GM18861 (cell line): ENCODE measurements around the gene DCBLD1.
"Not testable (repeated sequence)": the region's sequence is repeated elsewhere in the genome, so short reads cannot be mapped to it uniquely, and the experiment has no call there.

Experiments used
- ATAC-seq: cut with Tn5 transposase; IDR thresholded peaks from one replicate; pipeline ENCODE4 v1.9.1; 2021; ENCODE audit not compliant: unreplicated experiment

Gene DCBLD1

DNA sequence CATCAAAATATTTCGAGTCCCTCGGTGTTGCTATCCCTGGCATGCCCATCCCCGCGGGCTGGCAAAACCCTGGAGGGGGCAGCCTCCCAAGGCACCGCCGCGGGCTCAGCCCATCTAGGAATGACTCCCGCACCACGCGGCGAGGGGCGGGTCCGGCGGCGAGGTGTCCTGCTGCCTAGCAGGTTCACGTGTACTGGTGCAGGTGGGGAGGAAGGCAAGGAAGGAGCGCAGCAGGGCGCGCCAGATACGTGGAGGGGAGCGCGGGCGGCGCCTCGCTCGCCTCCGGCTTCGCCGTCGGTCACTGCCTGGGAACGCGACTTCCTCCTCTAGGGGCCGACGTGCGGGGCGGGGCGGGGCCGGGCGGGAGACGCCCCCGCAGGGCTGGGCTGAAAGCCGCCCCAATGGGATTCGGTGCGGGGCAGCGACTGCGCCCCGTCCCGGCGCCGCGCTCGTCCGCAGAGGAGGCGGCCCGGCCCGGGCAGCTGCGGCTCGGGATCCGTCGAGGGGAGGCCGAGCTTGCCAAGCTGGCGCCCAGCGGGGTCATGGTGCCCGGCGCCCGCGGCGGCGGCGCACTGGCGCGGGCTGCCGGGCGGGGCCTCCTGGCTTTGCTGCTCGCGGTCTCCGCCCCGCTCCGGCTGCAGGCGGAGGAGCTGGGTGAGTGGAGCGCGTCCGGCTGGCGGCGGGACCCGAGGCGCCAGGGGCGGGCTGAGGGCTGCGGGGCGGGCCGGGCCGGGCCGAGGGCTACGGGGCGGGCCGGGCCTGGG, at the start of gene DCBLD1:
TSS of gene DCBLD1 (plus strand) at position 435 of the 764 bp plus-strand sequence. CDS start at position 543, 108 bp downstream.
- peak; percentile 70 for ATAC-seq

DNA sequence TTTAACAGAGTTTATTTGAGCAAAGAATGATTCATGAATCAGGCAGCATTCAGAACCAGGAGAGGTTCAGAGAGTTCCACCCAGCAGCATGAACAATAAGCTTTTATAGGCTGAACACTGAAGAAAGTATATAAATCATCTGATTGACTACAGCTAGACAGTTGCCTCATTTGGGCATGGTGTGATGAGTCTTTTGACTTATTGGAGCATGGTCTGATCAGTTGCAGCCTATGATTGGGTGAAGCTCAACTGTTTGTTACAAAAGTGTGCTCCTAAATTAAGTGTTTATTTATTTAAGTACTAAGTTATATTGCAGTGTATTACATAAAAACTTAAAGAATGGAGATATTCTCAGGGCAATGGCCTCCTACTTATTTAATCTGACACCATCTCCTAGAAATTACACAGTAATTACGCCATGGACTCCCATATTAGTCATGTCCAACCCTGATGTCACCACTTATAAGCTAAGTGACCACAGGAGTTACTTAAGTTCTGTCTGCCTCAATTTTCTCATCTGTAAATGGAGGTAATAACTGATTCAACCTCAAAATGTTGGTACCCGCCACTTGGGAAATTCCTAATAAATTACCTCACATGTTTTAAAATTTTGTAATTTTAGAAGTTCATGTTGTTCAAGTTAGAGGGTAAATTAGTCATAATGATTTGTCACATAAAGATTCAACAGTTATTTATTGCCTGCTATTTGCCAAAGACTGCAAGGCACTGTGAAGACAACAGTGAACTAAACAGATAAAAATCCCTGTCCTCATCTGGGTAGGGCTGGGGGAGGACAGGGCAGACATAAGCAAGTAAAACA, 41.6 kb upstream of the DCBLD1 start:
- ATAC-seq, result no peak

DNA sequence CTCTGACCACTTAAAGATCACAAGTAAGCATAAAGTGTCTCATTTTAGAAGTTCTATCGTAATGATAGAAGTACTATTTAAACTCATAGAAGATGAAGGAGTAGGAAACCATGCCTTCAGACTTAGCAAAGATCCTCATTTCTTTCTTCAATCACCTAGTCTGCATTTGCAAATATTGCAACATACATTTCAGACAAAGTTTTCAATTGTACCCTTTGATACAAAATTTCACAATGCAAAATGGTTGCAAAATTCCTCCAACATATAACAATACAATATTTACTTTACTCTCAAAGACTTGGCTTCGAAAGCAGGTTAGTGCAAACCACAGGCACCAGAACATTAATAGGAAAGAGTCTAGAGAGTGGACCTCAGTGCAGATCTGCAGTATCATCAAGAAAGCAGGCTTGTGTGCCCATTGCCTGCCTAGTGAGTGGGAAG, 40.6 kb upstream of the DCBLD1 start:
- ATAC-seq, result no peak

DNA sequence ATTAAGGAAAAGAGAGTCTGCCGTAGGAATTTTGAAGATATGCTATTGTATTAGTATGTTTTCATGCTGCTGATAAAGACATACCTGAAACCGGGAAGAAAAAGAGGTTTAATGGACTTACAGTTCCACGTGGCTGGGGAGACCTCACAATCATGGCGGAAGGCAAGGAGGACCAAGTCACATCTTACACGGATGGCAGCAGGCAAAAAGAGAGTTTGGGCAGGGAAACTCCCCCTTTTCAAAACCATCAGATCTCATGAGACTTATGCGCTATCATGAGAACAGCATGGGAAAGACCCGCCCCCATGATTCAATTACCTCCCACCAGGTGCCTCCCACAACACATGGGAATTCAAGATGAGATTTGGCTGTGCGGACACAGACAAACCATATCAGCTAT, 40.2 kb upstream of the DCBLD1 start:
- not testable (repeated sequence) for ATAC-seq

DNA sequence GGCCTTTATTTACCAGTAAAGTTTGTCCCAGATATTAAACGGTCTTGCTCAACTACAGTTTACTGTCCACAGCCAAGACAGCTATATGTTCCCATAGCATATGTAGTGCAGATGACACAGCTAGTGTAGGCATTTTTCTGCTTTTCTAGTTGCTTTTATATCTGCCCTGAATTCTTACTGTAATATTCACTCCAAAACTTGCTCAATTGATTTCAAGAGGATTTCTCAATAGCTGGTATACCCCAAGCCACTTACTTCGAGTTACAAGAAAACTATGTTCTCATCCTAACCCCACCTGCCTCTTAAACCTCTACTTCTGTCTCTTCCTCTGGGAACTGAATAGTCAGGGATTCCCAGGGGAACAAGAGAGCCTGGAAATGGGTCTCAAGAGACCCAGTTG, 37.9 kb upstream of the DCBLD1 start:
- ATAC-seq, result no peak

DNA sequence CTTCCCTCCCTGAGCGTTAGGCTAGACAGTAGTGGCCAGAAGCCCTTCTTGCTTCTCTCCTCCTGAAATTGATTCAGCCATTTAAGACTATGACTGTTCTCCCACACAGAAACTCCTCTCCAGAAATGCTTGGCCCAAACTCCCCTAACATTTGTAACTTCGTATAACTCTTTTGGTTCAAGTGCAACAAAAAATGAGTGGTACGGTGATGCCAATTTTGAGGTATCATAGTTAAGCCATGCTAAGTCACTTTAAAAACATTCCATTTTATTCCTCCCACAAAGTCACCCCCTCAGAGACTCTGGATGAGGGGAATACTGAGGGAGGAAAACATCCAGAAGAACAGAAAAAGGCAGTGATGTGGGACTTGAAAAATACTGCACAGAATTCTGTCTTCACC, 35.6 kb upstream of the DCBLD1 start:
- no peak for ATAC-seq

DNA sequence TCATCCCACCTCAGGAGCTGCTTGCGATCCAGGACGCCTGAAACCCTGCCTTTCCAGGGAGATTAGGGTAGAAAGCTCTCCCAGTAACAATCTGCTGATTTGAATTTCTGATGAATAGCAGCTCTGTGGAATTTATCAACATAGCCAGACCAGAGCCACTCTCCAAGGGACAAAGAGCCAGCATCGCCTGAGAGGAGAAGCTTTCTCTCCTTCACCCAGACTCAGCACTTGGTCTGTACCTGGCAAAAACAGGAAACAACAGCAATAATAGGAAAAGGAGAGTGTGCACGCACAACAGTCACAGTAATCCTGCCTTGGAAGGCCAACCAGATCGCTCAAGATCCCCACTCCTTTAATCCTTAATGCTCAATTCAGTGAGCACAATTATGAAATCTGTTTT, 34.5 kb upstream of the DCBLD1 start:
- ATAC-seq, result no peak

DNA sequence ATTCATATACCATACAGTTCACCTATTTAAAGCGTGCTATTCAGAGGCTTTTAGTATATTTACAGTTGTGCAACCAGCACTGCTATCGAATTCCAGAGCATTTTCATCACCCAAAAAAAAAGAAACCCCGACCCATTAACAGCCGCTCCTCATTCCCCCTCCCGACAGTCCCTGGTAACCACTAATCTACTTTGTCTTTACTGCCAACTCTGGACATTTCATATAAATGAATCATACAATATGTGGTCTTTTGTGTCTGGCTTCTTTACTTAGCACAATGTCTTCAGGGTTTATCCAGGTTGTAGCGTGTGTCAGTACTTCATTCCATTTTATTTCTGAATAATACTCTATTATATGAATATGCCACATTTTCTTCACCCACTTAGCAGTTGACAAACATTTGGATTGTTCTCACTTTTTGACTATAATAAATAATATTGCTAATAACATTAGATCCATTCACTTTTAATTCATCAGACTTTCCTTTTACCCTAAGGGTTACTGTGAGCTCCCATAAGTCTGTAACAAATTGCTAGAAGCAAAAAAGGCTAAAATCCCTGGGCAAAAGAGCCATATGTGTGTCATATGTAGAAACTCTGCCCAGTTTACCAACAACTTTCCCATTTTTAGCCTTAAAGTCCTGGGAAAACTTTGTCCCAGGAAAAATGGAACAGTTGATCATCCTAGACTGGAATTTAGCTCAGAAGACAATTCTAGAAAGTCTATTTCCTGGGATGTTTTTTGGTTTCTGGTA, 33.6 kb upstream of the DCBLD1 start:
- ATAC-seq, result no peak

DNA sequence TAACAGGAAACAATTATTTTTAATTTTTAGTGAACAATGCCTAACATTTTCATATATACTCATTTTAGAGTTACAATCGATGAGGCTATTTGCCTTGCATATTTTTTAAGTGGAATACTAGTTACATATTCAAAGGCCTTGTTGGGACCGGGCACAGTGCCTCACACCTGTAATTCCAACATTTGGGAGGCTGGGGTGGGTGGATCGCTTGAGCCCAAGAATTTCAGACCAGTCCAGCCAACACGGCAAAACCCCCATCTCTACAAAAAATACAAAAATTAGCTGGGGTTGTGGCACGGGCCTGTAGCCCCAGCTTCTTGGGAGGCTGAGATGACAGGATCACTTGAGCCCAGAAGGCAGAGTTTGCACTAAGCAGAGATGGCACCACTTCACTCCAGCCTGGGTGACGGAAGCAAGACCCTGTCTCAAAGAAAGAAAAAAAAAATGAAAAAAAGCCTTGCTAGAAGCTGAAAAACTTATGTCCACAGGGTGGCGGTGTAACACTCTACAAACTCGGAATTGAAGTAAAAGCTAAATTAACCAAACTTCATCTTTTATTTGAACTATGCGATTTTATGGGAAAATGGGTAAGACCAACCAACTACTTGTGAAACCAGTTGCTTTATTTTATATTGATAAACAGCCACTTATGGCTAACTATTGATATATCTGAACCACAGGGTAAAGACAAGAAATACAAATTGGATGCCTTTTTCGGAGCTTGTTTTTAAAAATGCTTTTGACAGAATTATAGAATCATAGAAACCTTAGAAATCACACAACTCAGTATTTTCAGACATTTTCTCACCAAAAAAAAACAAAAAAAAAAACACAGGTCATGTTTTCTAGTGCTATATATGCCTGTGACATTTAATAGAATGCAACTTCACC, 32.7 kb upstream of the DCBLD1 start:
- ATAC-seq, result peak; percentile 49

DNA sequence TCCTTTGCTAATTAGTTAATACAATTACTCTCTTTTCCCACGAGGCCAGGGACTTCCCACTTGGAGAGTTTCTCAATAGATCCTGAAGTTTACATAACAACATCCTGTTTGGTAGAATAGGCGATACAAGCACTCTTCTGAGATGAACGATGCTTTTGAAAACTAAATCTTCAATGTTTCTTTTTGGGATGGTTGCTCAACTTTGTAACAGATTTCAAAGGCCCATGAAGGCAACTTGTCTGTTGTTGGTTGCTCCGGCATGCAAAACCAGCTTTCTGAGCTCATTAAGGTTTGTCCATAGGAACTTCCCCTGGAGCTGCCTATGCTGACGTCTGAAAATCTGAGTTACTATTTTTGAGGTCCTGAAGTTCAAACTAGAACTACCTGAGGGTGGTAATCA, 30.8 kb upstream of the DCBLD1 start:
- no peak for ATAC-seq

DNA sequence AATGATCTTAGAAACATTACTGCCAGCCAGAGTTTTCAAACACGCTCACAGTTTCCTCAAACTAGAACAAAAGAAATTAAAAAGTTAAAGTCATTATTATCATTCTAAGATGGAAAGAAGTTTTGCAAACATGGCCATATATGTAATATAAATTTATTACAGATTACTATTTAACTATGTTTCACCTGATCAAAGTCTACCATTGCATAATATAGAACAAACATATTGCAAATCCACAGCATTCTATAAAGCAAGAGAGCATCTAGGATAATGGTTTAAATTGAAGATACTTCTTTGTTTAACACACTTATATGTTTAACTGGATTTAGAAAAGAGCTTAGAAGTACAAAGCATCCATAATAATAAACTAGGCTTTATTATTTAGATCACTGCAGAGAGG, 26.2 kb upstream of the DCBLD1 start:
- ATAC-seq, result no peak

DNA sequence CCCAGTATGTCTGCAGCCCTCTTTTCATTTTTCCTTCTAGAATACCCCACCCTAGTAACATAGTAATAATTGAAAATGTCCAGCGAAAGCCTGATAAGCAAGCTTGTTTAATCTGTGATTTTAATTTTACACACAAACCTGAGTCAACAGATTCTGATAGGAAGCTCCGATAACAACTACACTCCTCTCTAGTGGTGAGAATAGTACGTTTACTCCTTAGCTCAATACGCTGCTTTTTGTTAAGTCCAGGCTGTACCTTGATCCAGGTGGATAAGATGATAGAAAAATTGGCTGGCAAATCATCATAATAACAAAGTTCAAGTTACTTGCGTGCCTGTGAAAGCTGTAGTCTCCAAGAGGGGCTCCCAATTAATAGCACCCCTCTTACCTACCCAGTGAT, 25.5 kb upstream of the DCBLD1 start:
- ATAC-seq, result no peak

DNA sequence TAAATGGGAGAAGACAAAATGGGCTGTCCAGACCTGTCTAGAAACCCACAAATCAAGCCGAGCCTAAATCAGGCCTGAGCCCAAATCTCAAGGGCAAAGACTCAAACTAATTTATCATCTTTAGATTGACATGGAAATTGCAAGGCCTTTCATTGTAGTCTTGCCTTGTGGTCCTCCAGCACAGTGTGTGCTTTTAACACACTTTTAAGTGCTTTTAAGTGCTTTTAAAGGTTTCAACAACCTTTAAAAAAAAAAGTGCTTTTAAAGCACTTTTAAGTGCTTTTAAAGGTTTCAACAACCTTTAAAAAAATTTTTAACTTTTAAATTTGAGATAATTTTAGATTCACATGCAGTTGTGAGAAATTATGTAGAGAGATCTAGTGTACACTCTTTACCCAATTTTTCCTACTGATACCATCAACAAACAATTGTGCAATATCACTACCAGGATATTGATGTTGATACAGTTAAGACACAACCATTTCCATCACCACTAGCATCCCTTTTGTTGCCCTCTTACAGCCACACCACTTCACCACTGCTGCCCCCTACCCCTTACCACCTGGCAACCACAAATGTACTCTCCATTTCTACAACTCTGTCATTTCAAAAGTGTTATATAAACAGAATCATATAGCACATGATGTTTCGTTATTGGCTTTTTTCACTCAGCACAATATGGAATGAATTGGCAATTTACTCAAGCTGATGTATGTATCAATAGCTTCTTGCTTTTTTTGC, 23.1 kb upstream of the DCBLD1 start:
- no peak for ATAC-seq

DNA sequence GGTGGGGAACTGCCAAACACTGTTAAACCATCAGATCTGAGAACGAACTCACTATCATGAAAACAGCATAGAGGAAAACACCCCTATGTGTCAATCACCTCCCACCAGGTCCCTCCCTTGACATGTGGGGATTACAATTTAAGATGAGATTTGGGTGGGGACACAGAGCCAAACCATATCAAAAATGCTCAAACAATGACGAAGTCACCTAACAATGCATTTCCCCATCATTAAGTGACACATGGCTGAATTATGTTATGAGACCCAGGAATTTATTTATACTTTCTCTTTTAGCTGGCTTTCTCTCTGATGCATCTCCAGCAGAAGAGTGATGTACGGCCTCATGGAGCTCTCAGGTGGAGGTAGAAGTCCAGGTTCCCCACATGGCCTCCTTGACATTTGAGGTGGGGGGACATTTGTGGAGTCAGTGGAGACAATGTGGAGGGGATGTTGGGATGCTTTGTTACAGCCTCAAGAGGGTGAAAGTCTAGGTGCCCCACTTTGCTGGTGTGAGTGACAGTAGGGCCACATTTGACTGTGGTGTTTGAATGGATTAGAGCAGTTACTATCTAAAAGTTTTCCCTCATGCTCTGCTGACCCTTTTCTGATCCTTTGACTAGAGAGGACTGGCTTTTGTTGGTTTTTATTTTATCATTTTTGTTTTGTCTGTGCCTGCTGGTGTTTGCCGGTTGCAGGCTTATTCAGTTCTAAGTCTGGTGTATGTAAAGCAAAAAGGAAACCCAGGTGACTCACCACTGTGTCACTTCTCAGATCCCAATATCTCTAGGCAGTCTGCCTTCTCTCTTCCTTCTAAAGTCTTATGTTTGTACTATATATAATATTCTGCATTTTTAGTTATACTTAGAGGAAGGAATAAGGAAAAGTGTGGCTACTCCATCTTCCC, 18.5 kb upstream of the DCBLD1 start:
- peak; percentile 77 for ATAC-seq

DNA sequence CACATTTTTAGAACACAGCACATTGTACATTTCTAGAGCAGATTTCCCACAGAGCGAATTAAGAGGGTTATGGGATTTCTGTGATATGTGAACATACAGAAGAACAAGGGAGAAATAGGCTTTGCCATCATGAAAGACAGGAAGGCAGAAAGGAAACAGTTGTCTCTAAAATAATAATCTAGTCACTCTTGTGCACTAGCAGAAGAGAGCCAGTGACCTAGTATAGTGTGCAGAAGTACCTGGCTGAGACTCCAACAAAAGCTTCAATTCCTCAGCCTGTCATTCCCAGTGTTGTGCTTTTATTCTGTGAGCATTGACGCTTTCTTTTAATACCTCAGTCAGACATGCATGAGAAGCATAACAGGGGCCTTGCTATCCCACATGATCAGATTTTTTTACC, 17.8 kb upstream of the DCBLD1 start:
- ATAC-seq, result no peak

DNA sequence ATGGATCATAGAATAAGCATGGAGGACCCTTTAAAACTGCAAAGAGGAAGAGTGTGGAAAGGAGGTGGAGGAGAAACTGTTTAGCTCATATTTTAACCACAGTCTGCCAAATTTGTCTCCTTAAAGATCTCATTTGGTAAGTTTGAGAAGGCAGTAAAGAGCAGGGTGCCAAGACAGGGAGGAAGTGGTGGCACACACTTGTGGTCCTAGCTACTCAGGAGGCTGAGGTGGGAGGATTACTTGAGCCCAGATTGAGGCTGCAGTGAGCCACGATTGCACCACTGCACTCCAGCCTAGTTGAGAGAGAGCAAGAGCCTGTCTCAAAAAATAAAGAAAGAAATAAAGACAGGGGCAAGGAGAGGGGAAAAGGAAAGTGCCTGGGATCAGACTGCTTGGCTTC, 16.8 kb upstream of the DCBLD1 start:
- no peak for ATAC-seq

DNA sequence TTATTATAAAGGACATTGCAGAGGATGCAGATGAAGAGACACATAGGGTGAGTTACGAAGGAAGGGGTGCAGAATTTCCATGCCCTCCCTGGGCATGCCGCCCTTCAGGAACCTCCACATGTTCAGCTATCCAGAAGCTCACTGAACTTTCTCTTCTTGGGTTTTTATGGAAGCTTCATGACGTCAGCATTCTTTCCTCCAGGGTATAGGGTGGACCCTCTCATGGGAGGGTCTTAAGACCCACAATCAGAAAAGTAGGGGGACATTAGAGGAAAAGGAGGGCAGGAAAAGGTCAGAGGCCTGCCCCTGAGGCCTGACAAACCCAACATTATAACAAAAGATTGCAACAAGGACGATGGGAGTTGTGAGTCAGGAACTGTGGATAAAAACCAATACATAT, 14.6 kb upstream of the DCBLD1 start:
- ATAC-seq, result no peak

DNA sequence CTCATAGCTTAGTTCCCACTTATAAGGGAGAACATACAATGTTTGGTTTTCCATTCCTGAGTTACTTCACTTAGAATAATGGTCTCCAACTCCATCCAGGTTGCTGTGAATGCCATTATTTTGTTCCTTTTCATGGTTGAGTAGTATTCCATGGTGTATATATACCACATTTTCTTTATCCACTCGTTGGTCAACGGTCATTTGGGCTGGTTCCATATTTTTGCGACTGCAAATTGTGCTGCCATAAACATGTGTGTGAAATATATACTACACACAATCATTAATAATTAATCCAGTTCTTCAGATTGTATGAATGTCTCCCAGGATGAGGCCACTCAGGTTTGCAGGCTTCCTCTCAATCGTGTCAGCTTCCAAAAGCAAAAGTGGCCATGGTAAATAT, 13.9 kb upstream of the DCBLD1 start:
- not testable (repeated sequence) for ATAC-seq

DNA sequence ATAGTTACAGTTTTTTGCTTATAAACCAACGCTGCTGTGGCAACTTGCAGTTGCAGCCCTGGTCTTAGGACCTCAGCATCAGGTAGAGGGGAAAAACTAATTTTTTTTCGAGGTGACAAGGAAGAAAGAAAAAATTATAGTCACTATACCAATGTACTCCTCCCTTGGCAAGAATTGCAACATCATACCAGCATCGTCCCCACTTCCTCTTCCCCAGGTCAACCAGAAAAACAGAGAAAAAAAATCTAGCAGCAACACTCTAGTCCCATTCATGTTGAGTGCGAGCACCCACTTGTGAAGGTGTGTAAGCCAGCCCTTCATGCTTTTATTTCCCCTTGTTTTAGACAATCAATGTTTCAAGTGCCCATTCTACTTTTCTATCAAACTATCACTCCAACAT, 13.1 kb upstream of the DCBLD1 start:
- ATAC-seq, result no peak
